HUES64 (cell line): ENCODE results near the gene CA7.
"Not testable (repeated sequence)": the region's sequence is repeated elsewhere in the genome, so short reads cannot be mapped to it uniquely, and the experiment has no call there.

Source experiments
- H3K27ac ChIP-seq: 2 replicates; pipeline ENCODE4 v1.7.0; 2013; ENCODE audit warnings: low read depth, low read length, inconsistent platforms
- H3K27me3 ChIP-seq: 2 replicates; pipeline ENCODE4 v1.6.1; 2013; ENCODE audit warnings: mild to moderate bottlenecking, low read length; ENCODE audit not compliant: insufficient read depth
- H3K36me3 ChIP-seq: 2 replicates; pipeline ENCODE4 v1.6.1; 2013; ENCODE audit warnings: mild to moderate bottlenecking, low read length; ENCODE audit not compliant: insufficient read depth
- H3K4me1 ChIP-seq: 2 replicates; pipeline ENCODE4 v1.6.1; 2013; ENCODE audit warnings: mild to moderate bottlenecking, low read length, moderate library complexity; ENCODE audit not compliant: insufficient read depth
- H3K4me3 ChIP-seq: 2 replicates; pipeline ENCODE4 v1.5.1; 2013; ENCODE audit warnings: mild to moderate bottlenecking, low read length, moderate library complexity
- H3K9ac ChIP-seq: 2 replicates; pipeline ENCODE4 v1.6.1; 2013; ENCODE audit warnings: mild to moderate bottlenecking, low read depth, low read length
- H3K9me3 ChIP-seq: 2 replicates; pipeline ENCODE4 v1.6.1; 2013; ENCODE audit warnings: low read depth, low read length; ENCODE audit not compliant: insufficient read depth
- WGBS: fragments of 150-250, 120-280 bp; methylation state at CpG from one replicate; pipeline ENCODE4 v1.1.7; 2013; ENCODE audit warnings: missing lambda C conversion rate; 5-methylcytosine and 5-hydroxymethylcytosine counted together

The CA7 gene

GRCh38 chr16:66888647-66889615 is 44.7 kb downstream of the CA7 start:
- 96% methylated on average over 6 of the region's 6 CpGs for WGBS
- Histone ChIP-seq H3K27ac (no peak overlapping the region), H3K4me3 (no peak overlapping the region), H3K36me3 (peaks cover 47% of the 10 kb centered on the region), H3K27me3 (no peaks in the 10 kb centered on the region), H3K9me3 (no peaks in the 10 kb centered on the region), H3K4me1 (no peaks in the 10 kb centered on the region), H3K9ac (no peak overlapping the region)

GRCh38 chr16:66889622-66890021 is 45.4 kb downstream of the CA7 start:
- H3K4me3 ChIP-seq, result no peak overlapping the region

GRCh38 chr16:66890799-66891198 is 46.6 kb downstream of the CA7 start:
- Histone ChIP-seq H3K9me3 (no peaks in the 10 kb centered on the region), H3K9ac (no peak overlapping the region), H3K4me1 (no peaks in the 10 kb centered on the region), H3K4me3 (no peak overlapping the region), H3K27me3 (no peaks in the 10 kb centered on the region), H3K36me3 (peaks cover 29% of the 10 kb centered on the region), H3K27ac (no peak overlapping the region)
- WGBS, result 100% methylated on average over 1 of the region's 2 CpGs

More at GRCh38 chr16:66889622-66890021, 45.4 kb downstream of the CA7 start:
- H3K9me3 ChIP-seq, result no peaks in the 10 kb centered on the region
- H3K4me1 ChIP-seq, result no peaks in the 10 kb centered on the region
- no peak overlapping the region for H3K9ac ChIP-seq
- H3K27me3 ChIP-seq, result no peaks in the 10 kb centered on the region
- H3K27ac ChIP-seq, result no peak overlapping the region
- 89% methylated on average over 3 of the region's 4 CpGs for WGBS
- peaks cover 41% of the 10 kb centered on the region for H3K36me3 ChIP-seq

- H3K36me3 ChIP-seq, result peaks cover 23% of the 10 kb centered on the region
- H3K4me3 ChIP-seq, result no peak overlapping the region
- H3K27ac ChIP-seq, result no peak overlapping the region
- H3K4me1 ChIP-seq, result no peaks in the 10 kb centered on the region
- H3K27me3 ChIP-seq, result no peaks in the 10 kb centered on the region
- 95% methylated on average over 4 of the region's 4 CpGs for WGBS
- no peaks in the 10 kb centered on the region for H3K9me3 ChIP-seq
- no peak overlapping the region for H3K9ac ChIP-seq
These were observed 47.1 kb downstream of the CA7 start for GRCh38 chr16:66891360-66891759.

GRCh38 chr16:66891797-66892196 is 47.6 kb downstream of the CA7 start:
- no peak overlapping the region for H3K4me3 ChIP-seq
- H3K9ac ChIP-seq, result no peak overlapping the region
- no peaks in the 10 kb centered on the region for H3K4me1 ChIP-seq
- no peaks in the 10 kb centered on the region for H3K9me3 ChIP-seq
- 90% methylated on average over 1 of the region's 6 CpGs for WGBS
- no peaks in the 10 kb centered on the region for H3K27me3 ChIP-seq
- peaks cover 19% of the 10 kb centered on the region for H3K36me3 ChIP-seq
- no peak overlapping the region for H3K27ac ChIP-seq

- no peak overlapping the region for H3K4me3 ChIP-seq
- H3K9ac ChIP-seq, result no peak overlapping the region; the same call in 1 of the 2 replicates
- no peaks in the 10 kb centered on the region for H3K9me3 ChIP-seq
- WGBS, result 86% methylated on average over 2 of the region's 2 CpGs
- H3K4me1 ChIP-seq, result no peaks in the 10 kb centered on the region
- H3K36me3 ChIP-seq, result peaks cover 6% of the 10 kb centered on the region
- no peak overlapping the region for H3K27ac ChIP-seq
- H3K27me3 ChIP-seq, result no peaks in the 10 kb centered on the region
These were observed 49.8 kb downstream of the CA7 start for GRCh38 chr16:66894055-66894454.

- no peak overlapping the region for H3K4me3 ChIP-seq
- peaks cover 5% of the 10 kb centered on the region for H3K36me3 ChIP-seq
- H3K4me1 ChIP-seq, result peaks cover 5% of the 10 kb centered on the region
- H3K9ac ChIP-seq, result no peak overlapping the region
- no peaks in the 10 kb centered on the region for H3K27me3 ChIP-seq
- no peaks in the 10 kb centered on the region for H3K9me3 ChIP-seq
- WGBS, result 67% methylated on average over 11 of the region's 11 CpGs
- H3K27ac ChIP-seq, result no peak overlapping the region
These were observed 50.9 kb downstream of the CA7 start for GRCh38 chr16:66894948-66895688.

GRCh38 chr16:66895689-66895979 is 51.4 kb downstream of the CA7 start:
- H3K36me3 ChIP-seq, result peaks cover 5% of the 10 kb centered on the region
- peaks cover 8% of the 10 kb centered on the region for H3K4me1 ChIP-seq
- no peak overlapping the region for H3K27ac ChIP-seq
- H3K9me3 ChIP-seq, result no peaks in the 10 kb centered on the region
- H3K9ac ChIP-seq, result no peak overlapping the region
- no peak overlapping the region for H3K4me3 ChIP-seq
- WGBS, result 94% methylated on average over 5 of the region's 5 CpGs
- no peaks in the 10 kb centered on the region for H3K27me3 ChIP-seq

- Histone ChIP-seq H3K4me1 (peaks cover 8% of the 10 kb centered on the region), H3K27ac (no peak overlapping the region), H3K9ac (no peak overlapping the region), H3K4me3 (no peak overlapping the region), H3K36me3 (peaks cover 3% of the 10 kb centered on the region), H3K9me3 (no peaks in the 10 kb centered on the region), H3K27me3 (no peaks in the 10 kb centered on the region)
- WGBS, result 92% methylated on average over 3 of the region's 3 CpGs
These were observed 51.8 kb downstream of the CA7 start for GRCh38 chr16:66895999-66896398.

- H3K4me3 ChIP-seq, H3K27me3 ChIP-seq, H3K9me3 ChIP-seq, H3K36me3 ChIP-seq, H3K9ac ChIP-seq, H3K4me1 ChIP-seq, H3K27ac ChIP-seq: not testable (repeated sequence)
- WGBS, result 80% methylated on average over 5 of the region's 5 CpGs
These were observed 52.5 kb downstream of the CA7 start for GRCh38 chr16:66896682-66897081.

- H3K4me3 ChIP-seq, result no peak overlapping the region
- H3K36me3 ChIP-seq, result no peaks in the 10 kb centered on the region
- H3K4me1 ChIP-seq, result peaks cover 8% of the 10 kb centered on the region
- no peaks in the 10 kb centered on the region for H3K9me3 ChIP-seq
- H3K27me3 ChIP-seq, result no peaks in the 10 kb centered on the region
- no peak overlapping the region for H3K9ac ChIP-seq
- 90% methylated on average over 3 of the region's 3 CpGs for WGBS
- no peak overlapping the region for H3K27ac ChIP-seq
These were observed 54.0 kb downstream of the CA7 start for GRCh38 chr16:66898207-66898606.
